ENCODE data around the gene PATJ. TPM values are rescaled to one million over a fixed set of nuclear protein-coding genes. Genes with fewer than 3 reads are reported as not detected.

Gene PATJ
- total RNA-seq, 4 donors from 2014 or later, result 47.6 to 105 (median 70.8) TPM

GRCh38 chr1:61743716-61744580 is 1.7 kb downstream of the PATJ start:
- no peak for DNase-seq
- Histone ChIP-seq H3K4me3 (peak overlapping the region; percentile 85 to 98 (median 91)), H3K36me3 (peaks cover 0 to 2% (median 0%) of the 10 kb centered on the region in 3 donors), H3K27ac (peak overlapping the region; percentile 98 to 99 (median 98)), H3K4me1 (peaks cover 4 to 66% (median 6%) of the 10 kb centered on the region in 3 donors), H3K9me3 (no peaks in the 10 kb centered on the region), H3K27me3 (no peaks in the 10 kb centered on the region)
- intact Hi-C loops (cut with DNase I), result no loop called here
- WGBS, 2 donors, result 60 to 74% methylated on average over 6 of the region's 6 CpGs
- no peak for TF ChIP-seq POLR2A (IDR thresholded peaks at IDR 0.05)
- TF ChIP-seq CTCF (IDR thresholded peaks at IDR 0.05), result no peak

- H3K4me3 ChIP-seq, result no peak overlapping the region
- intact Hi-C loops (cut with DNase I), result no loop called here
- H3K27ac ChIP-seq, result peak overlapping the region in 2 of 4 donors; percentile 53 to 59
- H3K9me3 ChIP-seq, result no peaks in the 10 kb centered on the region
- H3K27me3 ChIP-seq, result no peaks in the 10 kb centered on the region
- WGBS, 2 donors, result 0 to 52% methylated on average over 1 of the region's 1 CpG
- H3K4me1 ChIP-seq, result peaks cover 4 to 53% (median 6%) of the 10 kb centered on the region in 3 donors
- TF ChIP-seq POLR2A (IDR thresholded peaks at IDR 0.05), result no peak
- no peak for TF ChIP-seq CTCF (IDR thresholded peaks at IDR 0.05)
- DNase-seq, result no peak
- peaks cover 0 to 2% (median 0%) of the 10 kb centered on the region in 3 donors for H3K36me3 ChIP-seq
Observed at GRCh38 chr1:61746813-61747212, 4.5 kb downstream of the PATJ start.

- H3K4me3 ChIP-seq, result no peak overlapping the region
- 90 to 98% methylated on average over 4 of the region's 4 CpGs for WGBS, 2 donors
- intact Hi-C loops (cut with DNase I), result no loop called here
- peaks cover 2 to 45% (median 4%) of the 10 kb centered on the region in 3 donors for H3K4me1 ChIP-seq
- DNase-seq, result no peak
- H3K9me3 ChIP-seq, result no peaks in the 10 kb centered on the region
- TF ChIP-seq CTCF (IDR thresholded peaks at IDR 0.05), result no peak
- TF ChIP-seq POLR2A (IDR thresholded peaks at IDR 0.05), result no peak
- H3K27ac ChIP-seq, result no peak overlapping the region
- no peaks in the 10 kb centered on the region for H3K27me3 ChIP-seq
- H3K36me3 ChIP-seq, result peaks cover 0 to 8% (median 2%) of the 10 kb centered on the region in 3 donors
Observed at GRCh38 chr1:61748566-61748965, 6.3 kb downstream of the PATJ start.

GRCh38 chr1:61749574-61749973 is 7.3 kb downstream of the PATJ start:
- DNase-seq, result no peak
- intact Hi-C loops (cut with DNase I), result no loop called here
- peaks cover 0 to 43% (median 4%) of the 10 kb centered on the region in 3 donors for H3K4me1 ChIP-seq
- H3K36me3 ChIP-seq, result peaks cover 0 to 8% (median 2%) of the 10 kb centered on the region in 3 donors
- no peaks in the 10 kb centered on the region for H3K27me3 ChIP-seq
- H3K27ac ChIP-seq, result no peak overlapping the region
- no peaks in the 10 kb centered on the region for H3K9me3 ChIP-seq
- TF ChIP-seq POLR2A (IDR thresholded peaks at IDR 0.05) (no peak), CTCF (IDR thresholded peaks at IDR 0.05) (no peak)
- 93 to 96% methylated on average over 2 of the region's 2 CpGs for WGBS, 2 donors
- H3K4me3 ChIP-seq, result no peak overlapping the region

- no peak for TF ChIP-seq CTCF (IDR thresholded peaks at IDR 0.05)
- no peak for TF ChIP-seq POLR2A (IDR thresholded peaks at IDR 0.05)
- WGBS, 2 donors, result 50 to 65% methylated on average over 1 of the region's 1 CpG
- Histone ChIP-seq H3K4me1 (peaks cover 0 to 23% (median 1%) of the 10 kb centered on the region in 3 donors), H3K36me3 (peaks cover 0 to 16% (median 2%) of the 10 kb centered on the region in 3 donors), H3K27ac (no peak overlapping the region), H3K27me3 (no peaks in the 10 kb centered on the region), H3K4me3 (no peak overlapping the region), H3K9me3 (no peaks in the 10 kb centered on the region)
- DNase-seq, result no peak
- intact Hi-C loops (cut with DNase I), result no loop called here
Observed at GRCh38 chr1:61752921-61753389, 10.7 kb downstream of the PATJ start.

All from esophagus squamous epithelium (tissue), 5 donors.